Lung (tissue), 12 donors: ENCODE data around the gene C17orf107. TPM values are rescaled to one million over a fixed set of nuclear protein-coding genes. Genes with fewer than 3 reads are reported as not detected.

Source experiments
- ATAC-seq: fragments of 200-7000 bp; cut with Tn5 transposase; one replicate; pipeline ENCODE4 v1.9.1; 2020; ENCODE audit warnings: moderate number of reproducible peaks; ENCODE audit not compliant: insufficient read depth, low FRiP score
- DNase-seq, 3 donors: peaks; one replicate each; pipeline ENCODE4 v3.0.0-alpha.2; 2013 to 2017
- H3K27ac ChIP-seq, 2 donors: one replicate each; pipeline ENCODE4 v1.5.1; 2013; ENCODE audit warnings: mild to moderate bottlenecking in 2 of 2, moderate library complexity in 2 of 2, control low read depth in 1 of 2, inconsistent platforms in 1 of 2, low read depth in 1 of 2, low read length in 1 of 2
- H3K27me3 ChIP-seq, 3 donors: one replicate each; pipeline ENCODE4 v1.5.1; 2013; ENCODE audit warnings: low read length in 2 of 3; ENCODE audit not compliant: control insufficient read depth in 3 of 3, insufficient read depth in 3 of 3
- H3K36me3 ChIP-seq, 4 donors: one replicate each; pipeline ENCODE4 v1.5.1; 2013; ENCODE audit warnings: low read length in 4 of 4, mild to moderate bottlenecking in 1 of 4, moderate library complexity in 1 of 4; ENCODE audit not compliant: control insufficient read depth in 4 of 4, insufficient read depth in 4 of 4
- H3K4me1 ChIP-seq, 5 donors: one replicate each; pipeline ENCODE4 v1.5.1; 2013; ENCODE audit warnings: low read length in 5 of 5, mild to moderate bottlenecking in 2 of 5, moderate library complexity in 1 of 5; ENCODE audit not compliant: control insufficient read depth in 5 of 5, insufficient read depth in 5 of 5
- H3K4me3 ChIP-seq: one replicate; pipeline ENCODE4 v1.5.1; 2013; ENCODE audit warnings: mild to moderate bottlenecking, control low read depth, moderate library complexity
- H3K9ac ChIP-seq, 2 donors: one replicate each; pipeline ENCODE4 v1.5.1; 2013; ENCODE audit warnings: low read length in 2 of 2, control low read depth in 1 of 2; ENCODE audit not compliant: insufficient read depth in 1 of 2
- H3K9me3 ChIP-seq, 4 donors: one replicate each; pipeline ENCODE4 v1.5.1; 2013; ENCODE audit warnings: low read length in 3 of 4, mild to moderate bottlenecking in 1 of 4, moderate library complexity in 1 of 4; ENCODE audit not compliant: control insufficient read depth in 4 of 4, insufficient read depth in 3 of 4
- WGBS, 2 donors: extraction: QIAGEN DNeasy Blood & Tissue Kit; methylation state at CpG; one replicate each; pipeline ENCODE4 v1.1.7; 2013; 5-methylcytosine and 5-hydroxymethylcytosine counted together
- polyA plus RNA-seq, 2 donors: library from polyadenylated mRNA; stranded (reverse); fragments of 200-250 nt; gene quantifications; one replicate each; pipeline ENCODE4 v1.2.1, GENCODE V29; 2013
- total RNA-seq, 2 donors: library from RNA; depleted of rRNA in 1 of 2; stranded (reverse); fragments of >200 nt in 1 of 2; gene quantifications; one replicate each; pipeline ENCODE4 v1.2.1, GENCODE V29; 2014 to 2021
- TF ChIP-seq, protein P1 (sequence below): IDR thresholded peaks from 2 replicates; pipeline ENCODE4 v1.5.1; 2012; ENCODE audit warnings: mild to moderate bottlenecking; ENCODE audit errors: control extremely low read depth, extremely low read depth
- donor health status: control.
- donor health status: control.
- donor health status: Bipolar disorder and iron deficiency.
- donor health status: healthy.
- donor health status: DM: yes; HTN: yes; CAD: no.

The C17orf107 gene
- total and polyA plus RNA-seq, 4 donors, result 1.3 to 4.5 (median 2.8) TPM

DNA sequence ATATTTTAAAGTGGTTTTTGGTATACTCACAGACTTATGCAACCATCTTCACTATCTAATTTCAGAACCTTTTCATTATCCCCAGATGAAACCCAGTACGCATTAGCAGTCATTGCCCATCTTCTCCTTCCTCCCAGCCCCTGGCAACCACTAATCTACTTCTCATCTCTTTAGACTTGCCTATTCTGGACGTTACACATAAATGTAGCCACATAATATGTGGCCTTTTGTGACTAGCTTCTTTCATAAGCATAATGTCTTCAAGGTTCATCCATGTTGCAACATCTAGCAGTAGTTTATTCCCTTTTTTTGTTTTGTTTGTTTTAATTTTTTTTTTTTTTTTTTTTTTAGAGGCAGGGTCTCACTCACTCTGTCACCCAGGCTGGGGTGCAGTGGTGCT lies 28.5 kb upstream of the C17orf107 start:
- TF ChIP-seq, protein P1, sequence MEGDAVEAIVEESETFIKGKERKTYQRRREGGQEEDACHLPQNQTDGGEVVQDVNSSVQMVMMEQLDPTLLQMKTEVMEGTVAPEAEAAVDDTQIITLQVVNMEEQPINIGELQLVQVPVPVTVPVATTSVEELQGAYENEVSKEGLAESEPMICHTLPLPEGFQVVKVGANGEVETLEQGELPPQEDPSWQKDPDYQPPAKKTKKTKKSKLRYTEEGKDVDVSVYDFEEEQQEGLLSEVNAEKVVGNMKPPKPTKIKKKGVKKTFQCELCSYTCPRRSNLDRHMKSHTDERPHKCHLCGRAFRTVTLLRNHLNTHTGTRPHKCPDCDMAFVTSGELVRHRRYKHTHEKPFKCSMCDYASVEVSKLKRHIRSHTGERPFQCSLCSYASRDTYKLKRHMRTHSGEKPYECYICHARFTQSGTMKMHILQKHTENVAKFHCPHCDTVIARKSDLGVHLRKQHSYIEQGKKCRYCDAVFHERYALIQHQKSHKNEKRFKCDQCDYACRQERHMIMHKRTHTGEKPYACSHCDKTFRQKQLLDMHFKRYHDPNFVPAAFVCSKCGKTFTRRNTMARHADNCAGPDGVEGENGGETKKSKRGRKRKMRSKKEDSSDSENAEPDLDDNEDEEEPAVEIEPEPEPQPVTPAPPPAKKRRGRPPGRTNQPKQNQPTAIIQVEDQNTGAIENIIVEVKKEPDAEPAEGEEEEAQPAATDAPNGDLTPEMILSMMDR, result no peak
- 48 to 72% methylated on average over 2 of the region's 2 CpGs for WGBS, 2 donors
- H3K36me3 ChIP-seq, result no peaks in the 10 kb centered on the region

DNA sequence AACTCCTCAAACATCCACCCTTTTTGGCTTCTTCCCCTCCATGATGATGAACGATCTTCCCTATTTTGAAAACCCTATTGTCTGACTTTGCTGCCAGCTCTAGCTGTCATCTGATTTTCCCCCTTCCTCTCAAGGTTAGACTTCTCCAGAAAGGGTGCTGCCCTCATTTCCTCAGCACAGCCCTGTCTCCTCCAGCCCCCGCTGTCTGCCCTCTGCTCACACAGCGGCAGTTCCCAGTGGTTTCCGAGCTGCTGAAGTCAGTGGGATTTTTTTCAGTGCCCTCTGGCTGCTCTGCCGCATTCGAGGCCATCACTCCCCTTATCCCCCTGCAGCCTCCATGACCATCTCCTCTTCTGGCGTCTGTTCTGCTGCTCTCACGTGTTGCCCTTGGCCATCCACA lies 26.6 kb upstream of the C17orf107 start:
- no peak overlapping the region for H3K27ac ChIP-seq
- DNase-seq, result no peak
- no peaks in the 10 kb centered on the region for H3K36me3 ChIP-seq
- WGBS, 2 donors, result 41 to 50% methylated on average over 8 of the region's 8 CpGs
- H3K4me3 ChIP-seq, result no peak overlapping the region
- no peak for ATAC-seq
- H3K9me3 ChIP-seq, result no peaks in the 10 kb centered on the region
- H3K9ac ChIP-seq, result no peak overlapping the region
- H3K4me1 ChIP-seq, result peaks cover 0 to 4% (median 0%) of the 10 kb centered on the region in 5 donors
- TF ChIP-seq, protein P1, result no peak
- H3K27me3 ChIP-seq, result no peaks in the 10 kb centered on the region

More for the DNA sequence above, 28.5 kb upstream of the C17orf107 start:
- Histone ChIP-seq H3K27ac (no peak overlapping the region), H3K4me1 (peaks cover 0 to 4% (median 0%) of the 10 kb centered on the region in 5 donors), H3K4me3 (no peak overlapping the region), H3K27me3 (no peaks in the 10 kb centered on the region), H3K9ac (no peak overlapping the region), H3K9me3 (no peaks in the 10 kb centered on the region)
- ATAC-seq (no peak), DNase-seq (no peak)

DNA sequence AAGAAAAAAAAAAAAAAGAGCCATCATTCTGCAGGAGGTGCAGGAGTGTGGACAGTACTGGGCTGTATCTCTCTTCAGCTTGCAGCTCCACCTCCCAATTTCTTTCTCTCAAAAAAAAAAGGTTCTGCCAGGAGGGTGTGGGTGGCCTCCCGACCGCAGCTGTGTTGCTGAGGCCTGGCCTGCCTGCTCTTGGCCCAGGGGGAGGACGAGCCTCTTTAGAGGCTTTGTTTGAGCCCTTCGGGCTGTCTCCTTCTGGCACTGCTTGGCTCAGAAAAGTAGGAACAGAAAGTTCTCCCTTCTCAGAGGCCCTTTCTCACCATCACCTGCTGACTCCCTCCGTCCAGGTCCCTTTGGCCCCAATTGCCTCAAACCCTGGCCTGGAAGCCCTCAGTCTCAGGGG lies 22.2 kb upstream of the C17orf107 start:
- no peak for DNase-seq
- 82 to 94% methylated on average over 5 of the region's 5 CpGs for WGBS, 2 donors
- ATAC-seq, result no peak
- Histone ChIP-seq H3K27ac (no peak overlapping the region), H3K9me3 (no peaks in the 10 kb centered on the region), H3K36me3 (peaks cover 0 to 18% (median 8%) of the 10 kb centered on the region in 4 donors), H3K4me3 (no peak overlapping the region), H3K9ac (no peak overlapping the region), H3K4me1 (peaks cover 0 to 4% (median 0%) of the 10 kb centered on the region in 5 donors), H3K27me3 (no peaks in the 10 kb centered on the region)
- TF ChIP-seq, protein P1, result no peak

DNA sequence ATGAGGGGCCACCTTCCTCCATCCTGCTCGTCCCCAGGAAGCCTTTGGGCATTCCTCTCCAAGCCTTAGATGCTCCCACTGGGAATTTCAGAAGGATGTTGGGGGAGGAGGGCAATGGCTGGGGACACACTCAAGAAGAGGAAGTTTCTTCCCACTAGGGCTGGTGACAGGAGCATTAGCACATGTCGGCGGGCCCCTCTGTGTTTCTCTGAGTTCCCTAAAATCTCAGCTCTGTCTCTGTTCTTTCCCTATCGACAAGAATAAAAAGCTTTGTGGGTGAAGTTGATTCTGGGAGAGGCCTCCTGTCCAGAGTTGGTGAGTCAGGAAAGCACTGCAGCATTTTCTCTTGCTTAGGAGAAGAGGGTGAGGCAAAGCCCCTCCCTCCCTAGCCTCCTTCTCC lies 19.7 kb upstream of the C17orf107 start:
- TF ChIP-seq, protein P1, result no peak
- ATAC-seq (peak; percentile 43), DNase-seq (no peak)
- no peaks in the 10 kb centered on the region for H3K9me3 ChIP-seq
- H3K27me3 ChIP-seq, result no peaks in the 10 kb centered on the region
- WGBS, 2 donors, result 42 to 80% methylated on average over 4 of the region's 4 CpGs
- H3K27ac ChIP-seq, result no peak overlapping the region
- peaks cover 5 to 26% (median 10%) of the 10 kb centered on the region in 4 donors for H3K36me3 ChIP-seq
- H3K4me1 ChIP-seq, result no peaks in the 10 kb centered on the region
- no peak overlapping the region for H3K4me3 ChIP-seq
- no peak overlapping the region for H3K9ac ChIP-seq
